Activated CD4-positive, alpha-beta T cell treated with anti-CD3 and anti-CD28 coated beads, Interleukin-2, amount 50 U/mL, for 24 hours (primary cell): ENCODE data around the gene SGSM1.

Experiments
- DNase-seq, 2 donors: peaks; one replicate each; pipeline ENCODE4 v3.0.0-alpha.2; 2020; ENCODE audit warnings: low read depth in 1 of 2, low spot score in 1 of 2

Gene SGSM1, protein sequence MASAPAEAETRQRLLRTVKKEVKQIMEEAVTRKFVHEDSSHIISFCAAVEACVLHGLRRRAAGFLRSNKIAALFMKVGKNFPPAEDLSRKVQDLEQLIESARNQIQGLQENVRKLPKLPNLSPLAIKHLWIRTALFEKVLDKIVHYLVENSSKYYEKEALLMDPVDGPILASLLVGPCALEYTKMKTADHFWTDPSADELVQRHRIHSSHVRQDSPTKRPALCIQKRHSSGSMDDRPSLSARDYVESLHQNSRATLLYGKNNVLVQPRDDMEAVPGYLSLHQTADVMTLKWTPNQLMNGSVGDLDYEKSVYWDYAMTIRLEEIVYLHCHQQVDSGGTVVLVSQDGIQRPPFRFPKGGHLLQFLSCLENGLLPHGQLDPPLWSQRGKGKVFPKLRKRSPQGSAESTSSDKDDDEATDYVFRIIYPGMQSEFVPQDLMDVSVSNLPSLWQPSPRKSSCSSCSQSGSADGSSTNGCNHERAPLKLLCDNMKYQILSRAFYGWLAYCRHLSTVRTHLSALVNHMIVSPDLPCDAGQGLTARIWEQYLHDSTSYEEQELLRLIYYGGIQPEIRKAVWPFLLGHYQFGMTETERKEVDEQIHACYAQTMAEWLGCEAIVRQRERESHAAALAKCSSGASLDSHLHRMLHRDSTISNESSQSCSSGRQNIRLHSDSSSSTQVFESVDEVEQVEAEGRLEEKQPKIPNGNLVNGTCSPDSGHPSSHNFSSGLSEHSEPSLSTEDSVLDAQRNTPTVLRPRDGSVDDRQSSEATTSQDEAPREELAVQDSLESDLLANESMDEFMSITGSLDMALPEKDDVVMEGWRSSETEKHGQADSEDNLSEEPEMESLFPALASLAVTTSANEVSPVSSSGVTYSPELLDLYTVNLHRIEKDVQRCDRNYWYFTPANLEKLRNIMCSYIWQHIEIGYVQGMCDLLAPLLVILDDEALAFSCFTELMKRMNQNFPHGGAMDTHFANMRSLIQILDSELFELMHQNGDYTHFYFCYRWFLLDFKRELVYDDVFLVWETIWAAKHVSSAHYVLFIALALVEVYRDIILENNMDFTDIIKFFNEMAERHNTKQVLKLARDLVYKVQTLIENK

DNA sequence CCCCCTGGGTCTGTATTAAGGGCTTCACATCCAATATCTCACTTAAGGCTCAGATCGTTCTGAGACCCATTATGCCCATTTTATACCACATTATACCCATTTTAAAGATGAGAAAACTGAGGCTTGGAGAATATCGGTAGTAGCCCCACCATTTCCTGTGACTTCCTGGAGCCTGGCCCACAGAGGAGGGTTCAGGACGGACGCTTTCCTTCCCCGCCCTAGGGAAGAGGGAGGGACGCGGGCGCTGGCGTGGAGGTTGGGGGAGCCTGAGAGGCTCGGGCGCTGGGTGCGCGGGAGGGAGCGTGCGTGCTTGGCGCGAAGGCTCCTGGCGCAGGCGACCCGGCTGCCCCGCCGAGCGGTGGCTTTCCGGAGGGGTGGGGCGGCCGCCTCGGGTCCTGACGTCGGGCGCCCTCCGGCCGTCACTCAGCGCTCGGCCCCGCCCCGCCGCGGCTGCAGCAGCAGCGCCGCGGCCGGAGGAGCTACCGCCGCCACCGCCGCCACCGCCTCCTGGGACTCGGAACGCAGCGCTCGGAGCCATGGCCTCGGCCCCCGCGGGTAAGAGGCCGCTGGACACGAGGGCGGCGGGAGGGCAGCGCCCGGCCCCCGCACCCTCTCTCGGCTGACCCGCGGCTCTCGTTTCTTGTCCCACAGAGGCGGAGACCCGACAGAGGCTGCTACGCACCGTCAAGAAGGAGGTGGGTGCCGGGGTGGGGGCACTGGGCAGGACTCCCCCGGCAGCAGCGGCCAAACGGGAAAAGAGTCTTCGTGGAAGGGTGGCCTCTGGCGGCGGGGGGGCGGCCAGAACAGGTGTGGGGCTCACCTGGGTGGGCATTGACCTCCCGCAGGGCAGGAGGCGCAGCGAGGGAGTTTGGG lies at the start of gene SGSM1:
Gene SGSM1 (plus strand): TSS at position 422 of the 873 bp plus-strand sequence. CDS start 115 bp downstream, at position 537.
- peak; percentile 51 to 58 for DNase-seq

DNA sequence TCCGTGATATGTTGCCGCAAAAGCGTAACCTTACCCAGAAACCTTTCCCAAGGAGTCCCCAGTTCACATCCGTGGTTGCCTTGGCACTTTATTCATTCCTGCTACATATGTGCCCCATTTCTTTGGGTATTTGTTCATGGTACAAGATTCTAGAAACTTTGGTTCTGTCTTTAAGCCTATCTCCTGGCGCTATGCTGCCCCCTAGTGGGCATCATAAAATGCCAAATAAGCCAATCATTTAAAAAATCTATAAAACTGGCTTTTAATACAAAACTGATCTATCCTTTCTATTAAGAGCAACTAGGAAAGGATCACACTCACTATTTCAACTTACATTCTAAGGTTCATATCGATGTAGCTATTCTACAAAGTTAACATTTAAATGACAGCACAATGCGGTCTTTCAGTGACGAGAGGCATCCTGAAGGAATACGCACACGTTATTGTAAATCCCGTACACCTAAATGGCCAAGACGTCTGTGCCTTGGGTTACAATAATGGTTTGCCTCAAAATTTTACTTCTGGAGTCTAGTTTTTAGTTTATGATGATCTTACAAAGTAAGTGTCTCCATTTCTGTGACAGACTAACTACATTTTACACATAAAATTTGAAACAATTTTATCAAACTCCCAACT lies 47.7 kb upstream of the SGSM1 start:
- peak; percentile 11 to 48 for DNase-seq

DNA sequence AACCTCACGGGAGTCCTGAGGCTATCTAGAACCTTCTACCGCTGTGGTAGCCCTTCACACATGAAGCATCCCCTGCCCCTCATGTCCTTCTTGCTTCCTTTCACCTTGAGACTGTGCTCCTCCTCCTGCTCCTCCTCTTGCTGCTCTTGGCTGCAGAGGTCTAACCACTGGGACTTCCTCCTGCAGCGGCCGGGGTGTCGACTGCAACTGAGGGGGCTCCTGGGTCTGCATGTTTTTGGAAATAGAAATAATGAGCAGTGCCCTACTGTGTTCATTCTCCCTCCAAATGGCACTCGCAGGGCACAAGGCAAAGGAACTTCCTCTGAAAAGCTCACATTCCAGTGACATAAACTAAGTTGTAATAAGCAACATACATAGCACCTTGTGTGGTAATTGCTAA lies 46.2 kb upstream of the SGSM1 start:
- no peak for DNase-seq

DNA sequence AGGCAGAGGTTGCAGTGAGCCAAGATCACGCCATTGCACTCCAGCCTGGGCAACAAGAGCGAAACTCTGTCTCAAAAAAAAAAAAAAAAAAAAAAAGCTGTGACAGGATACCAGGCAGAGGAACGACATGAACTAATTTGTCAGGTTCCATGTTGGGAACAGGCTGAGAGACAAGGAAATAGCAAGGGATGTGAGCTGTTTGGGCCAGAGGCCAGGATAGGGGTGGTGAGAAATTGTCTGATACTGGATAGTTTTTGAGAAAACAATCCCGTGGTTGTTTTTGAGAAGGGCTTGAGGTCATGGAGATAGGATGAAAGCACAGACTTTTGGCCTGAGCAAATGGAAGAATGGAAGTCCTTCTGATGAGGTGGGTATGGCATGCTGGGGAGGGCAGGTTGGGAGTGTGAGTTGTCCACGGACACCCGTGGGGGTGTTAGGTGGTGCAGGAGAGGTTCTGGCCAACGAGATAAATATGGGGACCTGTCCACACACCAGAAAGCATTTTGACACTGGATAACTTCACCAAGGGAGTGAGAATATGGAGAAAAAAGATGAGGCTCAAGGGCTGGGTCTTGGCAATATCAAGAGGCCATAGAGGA lies 45.2 kb upstream of the SGSM1 start:
- DNase-seq, result no peak

DNA sequence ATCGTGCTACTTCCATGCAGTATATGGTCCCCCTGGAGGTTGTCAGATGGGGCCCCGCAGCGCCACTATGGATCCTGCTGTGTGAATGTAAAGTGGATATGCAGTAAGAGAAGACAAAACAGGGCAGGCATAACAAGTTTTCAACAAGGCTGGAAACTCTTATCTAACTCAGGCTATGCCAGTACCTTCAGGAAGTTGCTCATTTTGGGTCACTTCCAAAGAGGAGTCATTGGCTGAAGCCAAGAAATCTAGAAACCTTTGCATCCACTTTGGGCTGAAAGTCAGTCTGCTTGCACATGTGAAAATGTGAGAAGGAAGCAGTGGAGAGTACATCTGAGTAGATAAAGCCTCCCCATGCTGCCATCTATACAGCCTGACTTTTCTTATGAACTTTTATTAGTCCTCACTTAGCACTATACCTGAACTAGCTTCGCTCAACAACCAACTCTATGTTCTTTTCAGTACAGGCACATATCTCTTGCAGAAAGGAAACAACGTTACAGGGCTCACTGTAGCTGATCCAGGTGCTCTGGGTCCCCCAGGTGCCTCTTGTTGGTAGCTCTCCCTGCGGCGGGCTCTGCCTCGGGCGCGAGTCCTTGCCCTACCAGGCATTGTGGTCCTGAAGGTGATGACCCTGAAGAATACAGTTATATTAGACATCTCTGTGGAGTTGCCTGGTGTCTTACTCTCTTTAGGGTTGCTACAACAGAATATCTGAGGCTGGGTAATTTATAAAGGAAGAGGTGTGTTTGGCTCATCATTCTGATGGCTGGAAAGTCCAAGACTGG lies 43.9 kb upstream of the SGSM1 start:
- no peak for DNase-seq

DNA sequence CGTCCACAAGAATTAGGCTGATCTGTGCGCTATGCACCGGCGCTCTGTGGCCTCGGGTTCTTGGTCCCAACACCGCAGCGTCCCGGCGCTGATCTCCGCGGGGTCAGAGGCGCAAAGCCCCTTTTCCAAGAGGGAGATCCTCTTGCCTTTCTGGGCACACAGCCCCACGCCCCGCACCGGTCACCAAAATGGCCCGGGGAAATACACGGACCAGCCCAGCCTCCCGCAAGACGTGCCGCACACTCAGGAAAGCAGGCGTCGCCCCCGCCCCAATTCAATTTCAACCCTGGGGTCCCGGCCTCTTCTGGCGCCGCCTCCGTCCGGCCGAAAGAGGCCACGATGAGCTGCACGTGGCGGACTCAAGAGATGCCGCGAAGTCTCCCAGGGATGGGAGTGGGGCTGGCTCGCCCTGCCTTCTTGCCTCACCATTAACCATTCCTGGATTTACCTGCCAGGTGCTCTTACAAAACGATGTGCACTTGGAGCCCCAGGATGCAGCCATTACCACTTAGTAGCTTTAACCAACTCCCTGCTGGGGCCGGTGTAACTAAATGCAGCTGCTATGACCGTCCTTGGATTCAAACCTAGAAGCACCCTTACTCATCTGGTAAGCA lies 42.0 kb upstream of the SGSM1 start:
- DNase-seq, result no peak

DNA sequence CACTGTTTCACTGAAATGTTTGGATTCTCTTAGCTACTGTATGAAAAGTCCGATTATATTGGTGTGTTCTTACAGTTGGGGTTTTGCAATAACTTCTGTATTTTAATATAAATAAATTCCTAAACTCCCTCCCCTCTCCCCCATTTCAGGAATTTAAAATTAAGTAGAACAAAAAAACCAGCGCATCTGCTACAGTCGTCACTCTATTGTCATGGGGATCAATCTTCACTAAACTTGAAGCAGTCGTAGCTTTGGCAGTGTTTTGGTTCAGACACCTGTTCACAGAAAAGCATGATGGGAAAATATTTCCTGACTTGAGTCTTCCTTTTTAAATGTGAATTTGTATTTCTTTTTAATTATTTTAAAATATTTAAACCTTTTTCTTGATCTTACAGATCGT lies 40.8 kb upstream of the SGSM1 start:
- no peak for DNase-seq

DNA sequence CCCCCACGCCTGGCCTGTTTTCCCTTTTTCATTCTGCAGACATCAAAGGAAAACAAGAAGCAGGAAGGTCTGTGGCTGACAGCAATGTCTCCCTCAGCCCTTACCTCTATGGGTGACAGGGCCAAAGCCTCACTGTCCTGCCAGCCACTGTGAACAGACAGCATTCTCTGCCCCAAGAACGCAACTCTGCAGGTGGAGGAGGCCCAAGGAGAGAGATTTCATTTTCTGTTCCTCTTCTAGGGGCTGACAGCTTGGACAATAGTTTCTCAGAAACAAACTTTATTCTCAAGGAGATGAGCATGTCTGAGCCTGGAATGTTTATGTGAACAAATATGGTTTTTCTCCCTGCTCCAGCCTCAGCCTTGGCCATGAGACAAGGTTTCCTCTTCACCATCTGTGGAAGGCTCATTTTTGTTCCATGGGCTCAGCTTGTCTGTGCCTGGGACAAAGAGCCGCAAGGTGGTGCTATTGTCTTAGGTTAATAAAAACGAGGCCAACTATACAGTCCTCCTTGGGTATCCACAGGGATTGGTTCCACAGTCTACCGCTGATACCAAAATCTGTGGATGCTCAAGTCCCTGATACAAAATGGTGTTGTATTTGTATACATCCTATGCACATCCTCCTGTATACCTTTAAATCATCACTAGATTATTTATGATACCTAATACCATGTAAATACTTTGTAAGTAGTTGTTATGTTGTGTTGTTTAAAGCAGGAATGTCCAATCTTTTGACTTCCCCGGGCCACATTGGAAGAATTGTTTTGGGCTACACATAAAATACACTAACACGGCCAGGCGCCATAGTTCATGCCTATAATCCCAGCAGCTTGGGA lies 37.3 kb upstream of the SGSM1 start:
- DNase-seq, result peak in 1 of 2 donors; percentile 37

DNA sequence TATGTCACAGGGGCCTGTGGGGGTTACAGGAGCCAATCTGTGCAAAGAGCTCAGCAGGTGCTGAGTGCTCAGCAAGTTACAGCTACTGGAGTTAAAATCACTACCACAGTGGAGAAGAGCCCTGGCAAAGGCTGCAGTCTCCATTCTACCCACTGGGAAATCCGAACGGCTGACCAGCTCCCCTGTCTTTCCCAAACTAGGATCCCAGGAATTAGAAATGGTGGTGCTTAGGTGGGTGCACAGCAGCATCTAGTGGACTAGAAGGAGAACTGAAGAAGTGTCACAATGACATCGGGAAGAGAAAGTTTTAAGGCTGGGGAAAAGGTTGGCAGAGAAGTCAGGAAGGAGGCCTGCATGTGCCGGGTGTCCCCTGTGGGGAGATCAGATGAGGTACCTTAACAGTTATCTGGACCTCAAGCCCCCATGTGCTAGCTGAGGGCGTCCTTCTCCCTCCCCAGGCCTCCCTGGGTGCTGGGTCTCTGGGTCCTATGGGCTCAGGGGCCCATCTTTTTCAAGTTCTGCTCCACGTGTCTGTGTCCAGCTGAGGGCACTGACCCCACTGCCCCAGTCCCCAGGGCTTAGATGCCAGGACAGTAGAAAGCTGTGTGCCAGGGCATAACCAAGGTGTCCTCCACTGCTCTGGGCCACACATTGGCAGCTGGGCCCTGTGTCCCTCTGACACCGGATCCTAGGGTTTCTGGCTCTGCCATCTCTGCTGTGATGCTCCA lies 33.4 kb upstream of the SGSM1 start:
- DNase-seq, result no peak

DNA sequence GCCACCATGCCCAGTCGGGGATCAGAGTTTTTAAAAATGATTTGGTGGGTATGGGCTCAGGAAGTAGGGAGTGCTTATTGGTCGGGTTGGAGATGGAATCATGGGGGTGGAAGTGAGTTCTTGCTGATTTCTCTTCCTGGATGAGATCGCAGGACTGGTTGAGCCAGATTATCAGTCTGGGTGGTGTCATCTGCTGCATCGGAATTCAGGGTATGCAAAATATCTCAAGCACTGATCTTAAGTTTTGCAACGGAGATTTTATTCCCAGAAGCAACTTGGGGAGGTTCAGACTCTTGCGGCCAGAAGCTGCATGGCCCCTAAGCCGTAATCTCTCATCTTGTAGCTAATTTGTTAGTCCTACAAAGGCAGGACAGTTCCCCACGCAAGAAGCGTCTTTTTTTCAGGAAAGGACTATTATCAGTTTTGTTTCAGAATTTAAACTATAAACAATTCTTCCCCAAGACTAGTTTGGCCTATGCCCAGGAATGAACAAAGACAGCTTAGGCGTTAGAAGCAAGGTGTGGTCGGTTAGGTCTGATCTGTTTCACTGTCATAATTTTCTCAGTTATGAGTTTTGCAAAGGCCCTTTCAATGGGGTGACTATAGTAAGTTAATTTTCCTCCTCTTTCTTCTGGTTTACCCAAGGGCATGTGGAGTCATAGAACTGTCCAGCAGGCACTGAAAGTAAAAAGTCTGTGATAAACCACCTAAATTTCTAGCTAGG lies 30.1 kb upstream of the SGSM1 start:
- DNase-seq, result no peak

DNA sequence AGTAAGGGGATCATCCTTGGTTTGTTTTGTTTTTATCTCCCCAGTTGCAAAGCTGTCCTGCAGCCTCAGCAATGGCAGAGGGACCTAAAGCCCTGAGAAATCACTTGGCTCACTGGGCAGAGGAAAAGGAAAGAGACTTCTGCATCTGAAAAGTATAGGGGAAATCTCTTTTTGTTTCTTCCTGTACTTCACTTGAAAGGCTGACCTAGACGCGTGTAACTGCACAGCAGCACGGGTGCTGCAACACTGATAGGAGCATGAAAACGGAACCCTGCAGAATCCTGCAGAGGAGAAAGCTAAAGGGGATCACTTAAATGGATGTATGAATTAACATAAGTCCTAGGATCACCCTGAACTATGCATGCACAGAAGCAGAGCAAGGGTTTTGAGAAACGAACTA lies 29.5 kb upstream of the SGSM1 start:
- DNase-seq, result no peak

DNA sequence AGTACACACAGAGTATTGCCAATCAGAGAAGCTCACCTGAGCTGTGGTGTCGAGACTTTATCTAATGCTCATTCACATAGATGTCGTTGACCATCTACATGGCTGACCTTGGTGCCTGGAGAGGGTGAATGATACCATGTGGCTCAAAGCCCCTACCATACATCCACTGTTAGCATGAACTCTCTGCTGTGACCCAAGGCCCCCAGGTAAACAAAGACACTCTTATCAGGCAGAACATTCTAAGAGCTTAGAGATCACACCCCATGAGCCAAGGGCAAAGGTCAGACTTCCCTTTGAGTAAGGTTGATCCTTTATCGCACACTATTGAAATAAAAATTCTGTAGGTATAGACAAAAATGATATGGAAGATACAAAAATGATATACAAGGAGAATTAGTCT lies 16.5 kb upstream of the SGSM1 start:
- no peak for DNase-seq

DNA sequence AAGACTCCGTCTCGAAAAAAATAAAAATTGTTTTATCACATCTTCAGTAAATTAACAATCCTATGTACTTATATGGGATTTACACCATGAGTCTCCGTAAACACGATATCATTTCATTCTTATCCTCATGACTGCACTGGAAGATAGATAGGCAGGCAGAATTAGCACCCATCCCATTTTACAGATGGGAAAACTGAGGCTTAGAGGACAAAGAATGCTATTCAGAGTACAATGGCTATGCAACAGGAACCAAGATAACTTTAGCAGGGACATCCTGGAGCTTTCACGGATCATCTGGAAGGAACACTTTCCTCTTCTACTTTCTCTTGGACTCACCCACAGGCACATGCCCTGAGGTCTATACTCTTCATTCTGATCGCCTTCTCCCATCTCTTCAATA lies 14.6 kb upstream of the SGSM1 start:
- no peak for DNase-seq

DNA sequence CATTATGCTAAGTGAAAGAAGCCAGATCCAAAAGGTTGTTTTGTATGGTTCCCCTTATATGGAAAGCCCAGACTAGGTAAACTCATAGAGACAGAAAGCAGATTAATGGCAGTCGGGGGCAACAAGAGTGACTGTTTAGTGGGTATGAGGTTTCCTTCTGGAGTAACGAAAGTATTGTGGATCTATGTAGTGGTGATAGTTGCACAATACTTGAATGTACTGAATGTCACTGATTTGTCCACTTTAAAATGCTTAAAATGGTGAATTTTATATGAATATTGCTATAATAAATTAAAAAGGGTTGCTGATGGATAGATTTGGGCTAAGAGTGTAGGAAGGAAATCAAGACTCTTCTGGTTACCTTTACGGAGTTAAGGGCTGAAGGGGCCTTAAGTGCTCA lies 10.0 kb upstream of the SGSM1 start:
- no peak for DNase-seq

DNA sequence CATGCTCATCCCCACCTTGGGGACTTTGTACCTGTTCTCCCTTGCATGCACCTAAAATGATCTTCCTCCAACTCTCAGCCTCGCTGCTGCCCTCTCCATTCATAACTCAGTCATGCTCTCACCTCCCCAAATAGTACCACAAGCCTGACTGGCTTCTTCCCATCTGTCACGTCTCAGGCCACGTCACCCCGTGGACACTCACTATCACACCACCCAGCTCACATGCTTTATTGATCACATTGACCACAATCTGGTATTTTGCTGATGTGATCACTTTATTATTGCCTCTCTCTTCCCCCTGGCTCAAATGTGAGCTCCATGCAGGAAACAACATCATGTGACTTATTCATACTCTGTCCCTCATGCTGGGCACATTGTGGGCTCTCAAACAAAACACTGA lies 9.2 kb upstream of the SGSM1 start:
- DNase-seq, result no peak

DNA sequence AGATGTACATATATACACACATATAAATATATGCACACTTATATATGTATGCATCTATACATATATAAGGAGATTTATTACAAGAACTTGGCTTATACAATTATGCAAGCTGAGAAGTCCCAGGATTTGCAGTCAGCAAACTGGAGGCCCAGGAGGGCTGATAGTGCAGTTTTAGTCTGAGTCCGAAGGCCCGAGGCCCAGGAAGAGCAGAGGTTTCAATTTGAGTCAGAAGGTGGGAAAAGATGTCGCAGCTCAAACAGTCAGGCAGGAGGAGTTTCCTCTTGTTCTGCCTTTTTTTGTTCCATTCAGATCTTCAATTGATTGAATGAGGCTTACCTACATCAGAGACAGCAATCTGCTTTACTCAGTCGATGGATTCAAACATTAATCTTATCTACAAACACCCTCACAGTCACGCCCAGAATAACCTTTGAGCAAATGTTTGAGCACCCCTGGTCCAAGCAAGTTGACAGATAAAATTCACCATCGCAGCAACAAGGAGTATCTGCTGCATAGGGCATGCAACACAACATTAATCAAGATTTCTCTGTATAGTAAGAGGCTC lies 4.0 kb upstream of the SGSM1 start:
- DNase-seq, result no peak
